GM23248 (cell line): ENCODE results near the gene TOMM70. TPM values are rescaled to one million over a fixed set of nuclear protein-coding genes. Genes with fewer than 3 reads are reported as not detected.
"Not testable (repeated sequence)": the region's sequence is repeated elsewhere in the genome, so short reads cannot be mapped to it uniquely, and the experiment has no call there.

Source experiments
- DNase-seq: peaks from one replicate; pipeline ENCODE4 v3.0.0-alpha.2; 2015
- H2AFZ ChIP-seq: fragments of 200-600 bp; sonication (generic); 2 replicates; pipeline ENCODE4 v1.6.1; 2016; ENCODE audit warnings: antibody characterized with exemption
- H3F3A ChIP-seq: fragments of 200-600 bp; sonication (generic); 2 replicates; pipeline ENCODE4 v1.6.1; 2016; ENCODE audit warnings: mild to moderate bottlenecking, antibody characterized with exemption, mixed run types; ENCODE audit not compliant: insufficient read depth
- H3K27ac ChIP-seq: fragments of 200-600 bp; sonication (generic); 2 replicates; pipeline ENCODE4 v1.5.1; 2016; ENCODE audit warnings: mild to moderate bottlenecking
- H3K27me3 ChIP-seq: fragments of 200-600 bp; sonication (generic); replicated peaks from 2 replicates; pipeline ENCODE4 v1.6.1; 2016; ENCODE audit warnings: mild to moderate bottlenecking; ENCODE audit not compliant: insufficient read depth
- H3K36me3 ChIP-seq: fragments of 200-600 bp; sonication (generic); 2 replicates; pipeline ENCODE4 v1.6.1; 2016; ENCODE audit warnings: low read depth, mild to moderate bottlenecking
- H3K4me1 ChIP-seq: fragments of 200-600 bp; sonication (generic); 2 replicates; pipeline ENCODE4 v1.6.1; 2016; ENCODE audit warnings: mild to moderate bottlenecking; ENCODE audit not compliant: insufficient read depth
- H3K4me2 ChIP-seq: fragments of 200-600 bp; sonication (generic); one replicate; pipeline ENCODE4 v1.6.1; 2016; ENCODE audit warnings: mild to moderate bottlenecking; ENCODE audit not compliant: unreplicated experiment
- H3K4me3 ChIP-seq: fragments of 200-600 bp; sonication (generic); 2 replicates; pipeline ENCODE4 v1.5.1; 2016; ENCODE audit warnings: mild to moderate bottlenecking
- H3K79me2 ChIP-seq: fragments of 200-600 bp; sonication (generic); 2 replicates; pipeline ENCODE4 v1.6.1; 2016; ENCODE audit warnings: mild to moderate bottlenecking; ENCODE audit not compliant: insufficient read depth
- H3K9ac ChIP-seq: fragments of 200-600 bp; sonication (generic); 2 replicates; pipeline ENCODE4 v1.6.1; 2016; ENCODE audit warnings: mild to moderate bottlenecking
- H3K9me2 ChIP-seq: fragments of 200-600 bp; sonication (generic); 2 replicates; pipeline ENCODE4 v1.6.1; 2016; ENCODE audit warnings: mixed run types, mild to moderate bottlenecking, moderate library complexity; ENCODE audit not compliant: insufficient read depth
- H3K9me3 ChIP-seq: fragments of 200-600 bp; sonication (generic); one replicate; pipeline ENCODE4 v1.6.1; 2017; ENCODE audit warnings: low read depth
- H4K20me1 ChIP-seq: fragments of 200-600 bp; sonication (generic); 2 replicates; pipeline ENCODE4 v1.6.0; 2016; ENCODE audit not compliant: insufficient read depth
- EZH2 ChIP-seq: fragments of 200-600 bp; sonication (generic); IDR thresholded peaks from 2 replicates; pipeline ENCODE4 v1.6.1; 2018; ENCODE audit warnings: antibody characterized with exemption, mild to moderate bottlenecking; ENCODE audit not compliant: insufficient read depth, poor library complexity, severe bottlenecking
- EZH2phosphoT487 ChIP-seq: fragments of 200-600 bp; sonication (generic); IDR thresholded peaks from 2 replicates; pipeline ENCODE4 v1.6.1; 2018; ENCODE audit warnings: antibody characterized with exemption, moderate library complexity, mild to moderate bottlenecking, low read depth; ENCODE audit not compliant: insufficient read depth
- WGBS, 2 experiments: methylation state at CpG; one replicate each; pipeline ENCODE4 v1.1.6; 2015 to 2017; ENCODE audit warnings: low lambda C conversion rate in 2 of 2, low coverage in 1 of 2; ENCODE audit errors: missing lambda C conversion rate in 2 of 2; 5-methylcytosine and 5-hydroxymethylcytosine counted together
- in situ Hi-C: fragments of 300-500 bp; cut with MboI; formaldehyde crosslinking; loops from 2 replicates; pipeline ENCODE4 v1.15.0; 2020
- polyA plus RNA-seq: library from polyadenylated mRNA; unstranded; fragments of >200 nt; fragmentation: Nextera tagmentation; extraction: Ambion mirVana; gene quantifications from 2 replicates; pipeline ENCODE4 v1.2.1, GENCODE V29; 2016
- total RNA-seq: library from RNA; depleted of rRNA; stranded (reverse); fragments of >200 nt; shearing (Covaris generic); gene quantifications from 2 replicates; pipeline ENCODE4 v1.2.3, GENCODE V29; 2014

Gene TOMM70
- total and polyA plus RNA-seq, 2 experiments from 2014 or later: 21.5 to 50.7 TPM

GRCh38 chr3:100339786-100340185, 61.1 kb downstream of the TOMM70 start:
- H4K20me1 ChIP-seq: no peaks in the 10 kb centered on the region
- H2AFZ ChIP-seq: no peak overlapping the region
- 95 to 96% methylated on average over 5 of the region's 5 CpGs for WGBS, 2 experiments
- H3K4me1 ChIP-seq: no peaks in the 10 kb centered on the region
- TF ChIP-seq EZH2: no peak
- no peak overlapping the region for H3K4me3 ChIP-seq
- H3K36me3 ChIP-seq: peaks cover 34% of the 10 kb centered on the region
- H3K9me3 ChIP-seq: peaks cover 4% of the 10 kb centered on the region
- no peaks in the 10 kb centered on the region; the same call in 1 of the 2 replicates for H3K79me2 ChIP-seq
- H3K9ac ChIP-seq: no peak overlapping the region
- H3F3A ChIP-seq: no peaks in the 10 kb centered on the region
- in situ Hi-C loops: no loop called here
- no peak overlapping the region for H3K27ac ChIP-seq
- H3K9me2 ChIP-seq: no peaks in the 10 kb centered on the region
- no peak for DNase-seq
- no peaks in the 10 kb centered on the region for H3K27me3 ChIP-seq
- H3K4me2 ChIP-seq: no peak overlapping the region

DNA sequence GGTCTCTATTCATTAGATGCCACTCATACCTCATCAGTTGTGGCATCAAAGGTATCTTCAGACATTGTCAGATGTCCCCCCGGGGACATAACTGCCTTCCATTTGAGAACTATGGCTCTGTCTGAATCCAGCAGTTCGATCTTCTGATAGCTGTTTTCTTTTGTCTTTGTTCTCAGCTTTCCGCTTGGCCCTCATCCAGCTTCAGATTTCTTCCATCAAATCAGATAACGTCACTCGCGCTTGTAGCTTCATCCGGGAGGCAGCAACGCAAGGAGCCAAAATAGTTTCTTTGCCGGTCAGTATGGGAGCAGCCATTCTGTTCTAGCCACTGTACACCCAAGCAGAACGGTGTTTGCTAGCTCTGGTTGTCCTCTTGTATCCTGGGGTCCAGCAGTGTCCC, 62.0 kb downstream of the TOMM70 start:
- Histone ChIP-seq H3K79me2 (no peaks in the 10 kb centered on the region; the same call in 1 of the 2 replicates), H3K27ac (no peak overlapping the region), H3K4me3 (no peak overlapping the region), H4K20me1 (no peaks in the 10 kb centered on the region), H3F3A (no peaks in the 10 kb centered on the region), H3K9me2 (no peaks in the 10 kb centered on the region), H3K9me3 (peaks cover 4% of the 10 kb centered on the region), H2AFZ (no peak overlapping the region), H3K4me1 (no peaks in the 10 kb centered on the region), H3K36me3 (peaks cover 34% of the 10 kb centered on the region), H3K9ac (no peak overlapping the region), H3K4me2 (no peak overlapping the region), H3K27me3 (no peaks in the 10 kb centered on the region)
- no peak for DNase-seq
- in situ Hi-C loops: no loop called here
- TF ChIP-seq EZH2 (no peak), EZH2phosphoT487 (no peak)
- WGBS, 2 experiments: 89 to 91% methylated on average over 10 of the region's 10 CpGs

DNA sequence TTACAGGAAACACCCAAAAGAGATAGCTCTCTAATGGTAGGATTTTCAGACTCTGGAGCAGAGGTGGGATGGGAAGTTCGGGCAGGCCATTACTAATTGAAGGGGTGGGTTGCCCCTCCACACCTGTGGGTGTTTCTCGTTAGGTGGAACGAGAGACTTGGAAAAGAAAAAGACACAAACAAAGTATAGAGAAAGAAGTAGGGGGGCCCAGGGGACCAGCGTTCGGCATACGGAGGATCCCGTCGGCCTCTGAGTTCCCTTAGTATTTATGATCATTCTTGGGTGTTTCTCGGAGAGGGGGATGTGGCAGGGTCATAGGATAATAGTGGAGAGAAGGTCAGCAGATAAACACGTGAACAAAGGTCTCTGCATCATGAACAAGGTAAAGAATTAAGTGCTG, 64.7 kb downstream of the TOMM70 start:
- H3K36me3 ChIP-seq: peaks cover 12% of the 10 kb centered on the region
- H3K4me2 ChIP-seq, H3K4me1 ChIP-seq, H3K79me2 ChIP-seq, H3K27ac ChIP-seq, H3K4me3 ChIP-seq, H3K9me3 ChIP-seq, H3K27me3 ChIP-seq, H2AFZ ChIP-seq, H4K20me1 ChIP-seq, H3K9ac ChIP-seq, DNase-seq, H3F3A ChIP-seq, H3K9me2 ChIP-seq, in situ Hi-C loops: not testable (repeated sequence)
- WGBS, 2 experiments: 93% methylated on average over 10 of the region's 10 CpGs

- H3K9ac ChIP-seq: peak overlapping the region; percentile 86
- H3K79me2 ChIP-seq: no peaks in the 10 kb centered on the region; the same call in 1 of the 2 replicates
- no peaks in the 10 kb centered on the region for H4K20me1 ChIP-seq
- peak overlapping the region; percentile 98 for H2AFZ ChIP-seq
- peaks cover 4% of the 10 kb centered on the region for H3K36me3 ChIP-seq
- no peaks in the 10 kb centered on the region for H3K4me1 ChIP-seq
- H3K4me3 ChIP-seq: peak overlapping the region; percentile 83
- peak; percentile 29 for DNase-seq
- no peaks in the 10 kb centered on the region for H3K27me3 ChIP-seq
- WGBS, 2 experiments: 81% methylated on average over 14 of the region's 14 CpGs
- no peaks in the 10 kb centered on the region for H3F3A ChIP-seq
- no peaks in the 10 kb centered on the region for H3K9me2 ChIP-seq
- H3K27ac ChIP-seq: peak overlapping the region; percentile 31
- H3K4me2 ChIP-seq: peak overlapping the region; percentile 90
- TF ChIP-seq EZH2phosphoT487: no peak
- no peak for TF ChIP-seq EZH2
- in situ Hi-C loops: no loop called here
- no peaks in the 10 kb centered on the region for H3K9me3 ChIP-seq
Observed at GRCh38 chr3:100335434-100335833, 65.5 kb downstream of the TOMM70 start.
